Suppressor macrophage treated with lipopolysaccharide for 4 hours (primary cell): ENCODE results near the gene BORCS5.
A peak's percentile ranks its signal among the peaks of the same experiment; 100 is the strongest.

Experiments used
- DNase-seq: peaks from one replicate; pipeline ENCODE4 v3.0.0-alpha.2; 2020

BORCS5 gene

GRCh38 chr12:12353807-12354206 is 3.1 kb upstream of the BORCS5 start:
- DNase-seq, result no peak

- no peak for DNase-seq
These were observed 397 bp upstream of the BORCS5 start for GRCh38 chr12:12356467-12356895.

GRCh38 chr12:12357719-12358461 is 1.0 kb downstream of the BORCS5 start:
- DNase-seq, result no peak

GRCh38 chr12:12358528-12358927 is 1.6 kb downstream of the BORCS5 start:
- DNase-seq, result no peak

DNA sequence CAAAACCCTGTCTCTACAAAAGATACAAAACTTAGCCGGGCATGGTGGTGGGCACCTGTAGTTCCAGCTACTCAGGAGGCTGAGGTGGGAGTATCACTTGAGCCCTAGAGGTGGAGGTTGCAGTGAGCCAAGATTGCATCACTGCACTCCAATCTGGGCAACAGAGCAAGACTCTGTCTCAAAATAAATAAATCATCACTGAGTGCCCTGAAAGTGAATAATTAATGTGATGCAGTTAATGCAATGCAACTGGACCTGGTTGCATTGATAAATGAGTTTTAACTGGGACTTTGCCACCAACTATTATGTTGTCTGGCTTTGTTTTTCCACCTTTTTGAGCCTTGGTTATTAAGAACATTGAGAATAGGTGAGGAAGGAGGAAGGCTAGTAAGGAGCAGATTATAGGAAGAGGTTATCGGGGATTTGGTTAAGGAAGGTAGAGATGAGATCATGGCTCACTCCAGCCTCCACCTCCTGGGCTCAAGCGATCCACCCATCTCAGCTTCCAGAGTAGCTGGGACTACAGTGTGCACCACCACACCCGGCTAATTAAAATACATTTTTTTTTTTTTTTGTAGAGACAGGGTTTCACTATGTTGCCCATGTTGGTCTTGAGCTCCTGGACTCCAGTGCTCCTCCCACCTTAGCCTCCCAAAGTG is 8.0 kb downstream of the BORCS5 start:
- DNase-seq, result no peak

DNA sequence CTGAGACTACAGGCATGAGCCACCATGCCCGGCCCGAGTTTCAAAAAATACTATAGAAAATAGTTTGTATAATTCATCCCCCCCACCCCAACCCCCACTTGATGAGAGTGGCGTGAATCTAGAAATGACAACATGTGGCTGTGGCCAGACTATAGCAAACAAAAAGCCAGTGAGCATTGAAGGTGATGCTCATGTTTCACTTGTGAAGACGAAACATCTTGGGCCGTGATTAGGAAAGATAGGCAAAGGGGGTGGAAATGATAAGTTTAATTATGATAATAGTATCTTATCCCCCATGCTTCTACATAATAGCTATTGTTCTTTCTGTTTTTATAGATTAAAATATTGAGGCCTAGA is 8.5 kb downstream of the BORCS5 start:
- no peak for DNase-seq

GRCh38 chr12:12365931-12366431 is 9.1 kb downstream of the BORCS5 start:
- peak; percentile 60 for DNase-seq

DNA sequence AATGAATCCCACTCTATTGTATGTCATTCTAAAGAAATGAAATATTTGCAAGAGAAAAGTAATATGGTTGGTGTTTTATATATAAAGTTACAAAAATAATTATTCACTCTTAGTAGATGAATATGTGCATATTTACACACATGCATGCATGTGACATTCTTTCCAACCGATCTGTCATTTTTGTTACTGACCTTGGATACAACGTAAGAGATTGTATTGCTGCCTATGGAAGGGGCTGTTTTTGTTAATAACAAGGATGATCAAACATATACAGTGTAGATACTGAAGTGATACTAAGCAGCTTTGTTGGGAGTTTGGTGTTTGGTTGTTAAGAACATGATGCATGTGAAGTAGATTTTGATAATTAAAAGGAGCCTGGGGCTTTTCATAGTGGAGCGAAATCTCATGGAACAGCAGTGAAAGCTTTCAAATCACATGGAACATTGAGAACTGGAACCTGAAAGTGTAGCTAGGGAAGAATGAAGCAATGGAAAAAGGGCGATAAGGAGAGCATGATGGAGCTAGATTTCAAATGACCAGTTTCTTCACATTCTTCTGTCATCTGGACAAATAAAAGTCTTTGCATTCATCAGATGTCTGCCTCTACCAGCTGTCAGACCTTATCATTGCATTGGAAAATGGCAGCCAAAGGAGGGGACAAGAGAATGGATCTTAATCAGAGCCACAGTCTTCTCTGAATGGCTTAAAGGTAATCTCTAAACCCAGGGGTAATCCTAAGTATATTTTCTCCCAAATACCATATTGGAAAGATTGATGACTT is 10.0 kb downstream of the BORCS5 start:
- DNase-seq, result no peak

DNA sequence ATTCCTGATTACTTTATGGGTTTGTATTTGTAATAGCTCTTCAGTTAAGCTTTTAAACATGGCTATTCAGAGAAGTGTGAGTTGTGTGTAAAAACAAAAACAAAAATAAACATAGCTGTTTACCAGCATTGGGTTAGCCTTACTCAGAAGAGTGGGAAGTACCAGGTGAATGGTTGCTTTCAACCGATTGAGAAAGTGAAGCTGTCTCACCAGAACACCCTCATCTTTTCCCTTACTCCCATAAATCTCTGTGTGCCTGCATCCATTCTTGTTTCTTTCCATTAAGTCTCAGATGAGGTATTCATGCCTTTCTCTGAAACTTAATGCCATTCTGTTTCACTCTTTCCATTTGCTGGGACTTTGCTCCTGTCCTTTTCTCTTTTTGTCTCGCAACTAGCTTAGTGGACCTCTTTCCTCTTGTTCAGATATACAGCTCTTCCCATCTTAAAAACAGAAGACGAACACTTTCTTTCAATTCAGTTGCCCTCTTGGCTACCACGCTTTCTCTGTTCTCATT is 10.7 kb downstream of the BORCS5 start:
- DNase-seq, result no peak

GRCh38 chr12:12372946-12373722 is 16.3 kb downstream of the BORCS5 start:
- DNase-seq, result no peak

DNA sequence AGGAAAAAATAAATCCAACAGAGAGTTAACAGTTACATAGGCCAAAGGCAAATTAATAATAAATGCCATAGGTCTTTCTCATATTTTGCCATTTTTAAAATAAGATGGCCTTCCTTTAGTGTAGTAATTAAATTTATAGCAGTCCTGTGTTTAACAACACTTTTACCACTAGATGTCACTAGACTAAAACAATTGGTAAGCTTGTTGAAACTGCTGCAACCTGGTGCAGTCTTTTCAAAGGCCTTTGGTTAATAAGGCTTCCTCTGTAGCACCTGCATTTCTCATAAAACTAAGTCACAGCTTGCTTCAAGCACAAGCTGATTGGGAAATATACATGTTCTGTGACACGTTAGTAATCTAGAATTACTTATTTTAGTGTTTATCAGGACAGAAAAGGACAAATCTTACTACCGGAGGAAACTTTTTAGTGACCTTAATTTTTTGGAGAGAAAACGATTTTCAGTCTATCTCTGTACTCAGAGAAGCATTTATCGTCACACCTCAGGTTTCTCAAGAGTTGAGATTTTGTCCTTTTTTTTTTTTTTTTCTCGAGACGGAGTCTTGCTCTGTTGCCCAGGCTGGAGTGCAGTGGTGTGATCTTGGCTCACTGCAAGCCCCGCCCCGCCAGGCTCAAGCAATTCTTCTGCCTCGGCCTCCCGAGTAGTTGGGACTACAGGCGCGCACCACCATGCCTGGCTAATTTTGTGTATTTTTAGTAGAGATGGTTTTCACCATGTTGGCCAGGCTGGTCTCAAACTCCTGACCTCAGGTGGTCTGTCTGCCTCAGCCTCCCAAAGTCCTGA is 20.0 kb downstream of the BORCS5 start:
- peak; percentile 83 for DNase-seq

DNA sequence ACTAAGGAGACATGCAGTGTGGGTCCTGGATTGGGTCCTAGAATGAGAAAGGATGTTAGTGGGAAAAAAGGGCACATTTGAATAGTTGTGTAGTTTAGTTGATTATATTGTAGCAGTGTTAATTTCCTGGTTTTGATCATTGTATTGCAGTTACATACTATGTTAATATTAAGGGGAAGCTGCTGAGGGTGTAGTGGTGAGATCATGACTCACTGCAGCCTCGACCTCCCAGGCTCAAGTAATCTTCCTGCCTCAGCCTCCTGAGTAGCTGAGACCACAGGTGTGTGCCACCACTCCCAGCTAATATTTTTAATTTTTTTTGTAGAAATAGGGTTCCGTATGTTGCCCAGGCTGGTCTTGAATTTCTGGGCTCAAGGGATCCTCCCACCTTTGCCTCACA is 21.7 kb downstream of the BORCS5 start:
- DNase-seq, result peak; percentile 21

- DNase-seq, result peak; percentile 62
These were observed 23.2 kb downstream of the BORCS5 start for GRCh38 chr12:12379831-12380730.

- no peak for DNase-seq
These were observed 24.2 kb downstream of the BORCS5 start for GRCh38 chr12:12380949-12381593.

GRCh38 chr12:12381982-12382381 is 25.1 kb downstream of the BORCS5 start:
- DNase-seq, result no peak

- no peak for DNase-seq
These were observed 27.9 kb downstream of the BORCS5 start for GRCh38 chr12:12384571-12385340.

GRCh38 chr12:12387501-12387900 is 30.6 kb downstream of the BORCS5 start:
- DNase-seq, result no peak

- DNase-seq, result no peak
These were observed 35.5 kb downstream of the BORCS5 start for GRCh38 chr12:12392413-12392812.

DNA sequence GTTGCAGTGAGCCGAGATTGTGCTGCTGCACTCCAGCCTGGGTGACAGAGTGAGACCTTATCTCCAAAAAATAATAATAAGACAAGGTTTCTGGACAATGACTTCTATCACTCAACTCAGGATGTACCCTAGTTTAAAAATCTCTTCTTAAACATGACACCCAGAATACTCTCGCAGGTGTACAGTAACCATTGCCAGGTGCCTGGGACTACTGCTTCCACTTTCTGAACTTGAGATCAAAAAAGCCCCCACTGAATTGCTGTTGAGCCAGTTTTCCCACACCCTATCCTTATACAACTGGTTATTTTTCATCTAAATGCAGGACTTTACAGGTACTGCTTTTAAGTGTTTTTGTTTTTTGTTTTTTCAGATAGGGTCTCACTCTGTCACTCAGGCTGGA is 36.3 kb downstream of the BORCS5 start:
- no peak for DNase-seq
